MM.1S (cell line): ENCODE results near the gene DCPS.

Source experiments
- EZH2 ChIP-seq: fragments of 300-600 bp; sonication (generic); optimal IDR thresholded peaks from 2 replicates; pipeline ENCODE3; 2017; ENCODE audit warnings: low read depth, mild to moderate bottlenecking, antibody characterized with exemption, low read length, mixed read lengths
- EZH2phosphoT487 ChIP-seq: fragments of 300-600 bp; sonication (generic); IDR thresholded peaks from 2 replicates; pipeline ENCODE4 v1.6.1; 2018; ENCODE audit warnings: antibody characterized with exemption, low read length
- TF ChIP-seq, protein P1 (sequence below): fragments of 300-600 bp; sonication (generic); IDR thresholded peaks from 2 replicates; pipeline ENCODE4 v1.5.1; 2016; ENCODE audit warnings: antibody characterized with exemption, low read length, mixed read lengths

DNA sequence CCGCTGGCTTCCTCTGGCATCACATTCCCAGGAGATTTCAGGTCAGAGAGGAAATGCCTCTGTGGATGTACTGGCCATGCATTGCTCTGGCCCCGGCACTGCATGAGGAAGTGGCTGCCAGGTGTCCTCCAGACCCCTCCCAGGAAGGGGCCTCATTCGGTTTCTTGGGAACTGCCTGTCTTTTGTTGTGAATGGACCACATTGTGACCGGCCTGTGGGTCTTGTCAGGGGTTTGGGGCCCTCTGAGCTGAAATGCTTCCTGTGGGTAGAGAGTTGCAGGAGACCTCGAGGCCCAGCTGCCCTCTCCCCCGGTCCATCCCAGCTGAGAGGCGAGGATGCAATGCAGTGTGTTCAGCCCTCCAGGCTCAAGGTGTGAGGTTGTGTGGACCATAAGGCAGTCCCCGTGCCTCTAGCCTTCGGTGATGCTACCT lies 32.8 kb downstream of the DCPS start:
- no peak for TF ChIP-seq EZH2
- TF ChIP-seq, protein P1, sequence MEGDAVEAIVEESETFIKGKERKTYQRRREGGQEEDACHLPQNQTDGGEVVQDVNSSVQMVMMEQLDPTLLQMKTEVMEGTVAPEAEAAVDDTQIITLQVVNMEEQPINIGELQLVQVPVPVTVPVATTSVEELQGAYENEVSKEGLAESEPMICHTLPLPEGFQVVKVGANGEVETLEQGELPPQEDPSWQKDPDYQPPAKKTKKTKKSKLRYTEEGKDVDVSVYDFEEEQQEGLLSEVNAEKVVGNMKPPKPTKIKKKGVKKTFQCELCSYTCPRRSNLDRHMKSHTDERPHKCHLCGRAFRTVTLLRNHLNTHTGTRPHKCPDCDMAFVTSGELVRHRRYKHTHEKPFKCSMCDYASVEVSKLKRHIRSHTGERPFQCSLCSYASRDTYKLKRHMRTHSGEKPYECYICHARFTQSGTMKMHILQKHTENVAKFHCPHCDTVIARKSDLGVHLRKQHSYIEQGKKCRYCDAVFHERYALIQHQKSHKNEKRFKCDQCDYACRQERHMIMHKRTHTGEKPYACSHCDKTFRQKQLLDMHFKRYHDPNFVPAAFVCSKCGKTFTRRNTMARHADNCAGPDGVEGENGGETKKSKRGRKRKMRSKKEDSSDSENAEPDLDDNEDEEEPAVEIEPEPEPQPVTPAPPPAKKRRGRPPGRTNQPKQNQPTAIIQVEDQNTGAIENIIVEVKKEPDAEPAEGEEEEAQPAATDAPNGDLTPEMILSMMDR = no peak
- no peak for TF ChIP-seq EZH2phosphoT487
